ENCODE results near the gene MINDY4.

DNA sequence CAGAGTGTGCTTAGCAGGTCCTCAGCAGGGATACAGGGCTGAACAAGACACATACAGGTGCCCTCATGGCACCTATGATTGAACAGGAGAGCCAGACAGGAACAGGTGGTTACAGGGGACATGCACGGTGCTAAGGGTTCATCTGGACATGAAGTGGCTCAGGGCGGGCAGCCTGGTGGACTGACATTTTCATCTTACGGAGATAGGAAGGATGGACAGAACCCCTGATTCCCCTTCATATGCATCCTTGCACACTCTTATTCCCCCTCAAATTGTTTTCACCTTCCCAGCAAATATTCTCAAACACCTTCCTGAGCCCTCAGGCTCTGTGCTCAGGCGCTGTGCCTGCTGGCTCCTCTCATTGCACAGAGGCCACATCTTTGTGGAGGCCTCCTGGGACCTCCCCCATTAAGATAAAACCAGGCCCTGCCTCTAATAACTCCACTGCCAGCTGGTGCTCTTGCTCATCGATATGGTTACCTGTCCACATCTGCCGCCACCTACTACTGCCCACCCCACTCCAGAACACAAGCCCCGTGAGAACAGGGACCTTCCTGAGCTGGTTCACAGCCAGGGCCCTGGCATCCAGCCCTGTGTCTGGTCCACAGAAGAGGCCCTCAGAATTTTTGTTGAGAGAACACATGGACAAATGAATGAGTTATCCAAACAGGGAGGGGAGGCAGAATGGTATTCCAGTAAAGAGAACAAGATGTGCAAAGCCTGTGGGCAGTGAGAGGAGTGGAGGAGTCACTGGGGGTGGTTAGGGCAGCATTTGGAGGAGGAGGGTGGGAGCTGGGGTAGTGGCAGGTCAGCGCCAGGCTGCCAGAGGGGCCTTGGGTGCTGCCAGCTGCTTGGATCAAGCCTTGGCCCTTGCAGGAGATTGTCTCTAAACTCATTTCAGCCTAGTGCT lies 71.6 kb downstream of the MINDY4 start:
- TF ChIP-seq POLR2A (IDR thresholded peaks at IDR 0.05), result no peak
- TF ChIP-seq, protein P1, sequence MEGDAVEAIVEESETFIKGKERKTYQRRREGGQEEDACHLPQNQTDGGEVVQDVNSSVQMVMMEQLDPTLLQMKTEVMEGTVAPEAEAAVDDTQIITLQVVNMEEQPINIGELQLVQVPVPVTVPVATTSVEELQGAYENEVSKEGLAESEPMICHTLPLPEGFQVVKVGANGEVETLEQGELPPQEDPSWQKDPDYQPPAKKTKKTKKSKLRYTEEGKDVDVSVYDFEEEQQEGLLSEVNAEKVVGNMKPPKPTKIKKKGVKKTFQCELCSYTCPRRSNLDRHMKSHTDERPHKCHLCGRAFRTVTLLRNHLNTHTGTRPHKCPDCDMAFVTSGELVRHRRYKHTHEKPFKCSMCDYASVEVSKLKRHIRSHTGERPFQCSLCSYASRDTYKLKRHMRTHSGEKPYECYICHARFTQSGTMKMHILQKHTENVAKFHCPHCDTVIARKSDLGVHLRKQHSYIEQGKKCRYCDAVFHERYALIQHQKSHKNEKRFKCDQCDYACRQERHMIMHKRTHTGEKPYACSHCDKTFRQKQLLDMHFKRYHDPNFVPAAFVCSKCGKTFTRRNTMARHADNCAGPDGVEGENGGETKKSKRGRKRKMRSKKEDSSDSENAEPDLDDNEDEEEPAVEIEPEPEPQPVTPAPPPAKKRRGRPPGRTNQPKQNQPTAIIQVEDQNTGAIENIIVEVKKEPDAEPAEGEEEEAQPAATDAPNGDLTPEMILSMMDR (IDR thresholded peaks at IDR 0.05), result no peak

All from right lobe of liver (tissue), 4 donors.